Natural killer cell (primary cell): ENCODE measurements around the gene CDKN2B-AS1. TPM values are rescaled to one million over a fixed set of nuclear protein-coding genes. Genes with fewer than 3 reads are reported as not detected.
A peak's percentile ranks its signal among the peaks of the same experiment; 100 is the strongest.

ENCODE experiments used
- ATAC-seq, 3 donors: fragments of 150-1000 bp in 2 of 3; fragments of 200-7000 bp in 1 of 3; cut with Tn5 transposase; 1 replicate in 1 of 3; 2 replicates in 2 of 3; pipeline ENCODE4 v1.10.0; 2021; ENCODE audit warnings: mild to moderate bottlenecking in 2 of 3, moderate library complexity in 2 of 3
- DNase-seq, 2 donors: peaks; one replicate each; pipeline versions ENCODE4 v3.0.0 to v3.0.0-alpha.2; 2013 to 2021; ENCODE audit warnings: mixed read lengths in 1 of 2
- H3K27ac ChIP-seq: one replicate; pipeline ENCODE4 v1.5.1; 2013; ENCODE audit warnings: mild to moderate bottlenecking, low read length
- H3K27me3 ChIP-seq: one replicate; pipeline ENCODE4 v1.6.1; 2013; ENCODE audit warnings: low read length; ENCODE audit not compliant: control insufficient read depth, insufficient read depth
- H3K36me3 ChIP-seq: one replicate; pipeline ENCODE4 v1.6.1; 2013; ENCODE audit warnings: low read length; ENCODE audit not compliant: control insufficient read depth, insufficient read depth
- H3K4me1 ChIP-seq: one replicate; pipeline ENCODE4 v1.6.1; 2013; ENCODE audit warnings: low read length; ENCODE audit not compliant: control insufficient read depth, insufficient read depth
- H3K4me3 ChIP-seq: one replicate; pipeline ENCODE4 v1.5.1; 2013; ENCODE audit warnings: low read length
- H3K9me3 ChIP-seq: one replicate; pipeline ENCODE4 v1.6.1; 2013; ENCODE audit warnings: low read length; ENCODE audit not compliant: control insufficient read depth, insufficient read depth
- H3K27ac Mint-ChIP-seq, 2 donors: one replicate each; pipeline ENCODE4 v1.8.0; 2022; ENCODE audit warnings: mild to moderate bottlenecking in 2 of 2, mixed read lengths in 2 of 2, moderate library complexity in 1 of 2
- H3K27me3 Mint-ChIP-seq, 2 donors: one replicate each; pipeline ENCODE4 v1.8.0; 2022; ENCODE audit warnings: low read depth in 2 of 2, mixed read lengths in 2 of 2
- H3K36me3 Mint-ChIP-seq: one replicate; pipeline ENCODE4 v1.8.0; 2022; ENCODE audit warnings: mixed read lengths
- H3K4me1 Mint-ChIP-seq, 2 donors: one replicate each; pipeline ENCODE4 v1.8.0; 2022; ENCODE audit warnings: mixed read lengths in 2 of 2
- H3K4me3 Mint-ChIP-seq: one replicate; pipeline ENCODE4 v1.8.0; 2022; ENCODE audit warnings: mild to moderate bottlenecking, moderate library complexity, mixed read lengths
- H3K9me3 Mint-ChIP-seq, 2 donors: one replicate each; pipeline ENCODE4 v1.8.0; 2022; ENCODE audit warnings: mixed read lengths in 2 of 2
- CTCF ChIP-seq: fragments of 200-600 bp; IDR thresholded peaks from one replicate; pipeline ENCODE4 v1.8.0; 2022; ENCODE audit warnings: antibody characterized with exemption
- WGBS: methylation state at CpG from one replicate; pipeline ENCODE4 v1.1.7; 2013; ENCODE audit warnings: missing lambda C conversion rate; ENCODE audit not compliant: insufficient coverage; 5-methylcytosine and 5-hydroxymethylcytosine counted together
- intact Hi-C: fragments of 100-400 bp; cut with micrococcal nuclease; formaldehyde crosslinking; loops from one replicate; pipeline ENCODE4 v1.14.2; 2022
- total RNA-seq, 4 donors: library from RNA; stranded (reverse); fragments of 120-200 nt in 1 of 4; gene quantifications; one replicate each; pipeline versions ENCODE4 v1.2.3 to v1.2.4, GENCODE V29; 2013 to 2022

Gene CDKN2B-AS1
- total RNA-seq, 3 donors from 2014 or later (not counting 1 experiment from before 2014, with no cell fraction given), result 2.6 to 4.3 (median 3.1) TPM

GRCh38 chr9:21968331-21969010, 26.1 kb upstream of the CDKN2B-AS1 start:
- DNase-seq, result peak in 1 of 2 donors; percentile 31
- 11% methylated on average over 41 of the region's 41 CpGs for WGBS
- peak overlapping the region in 1 of 2 donors; percentile 40 for H3K27ac Mint-ChIP-seq
- ATAC-seq, result no peak
- Histone ChIP-seq H3K36me3 (no peaks in the 10 kb centered on the region), H3K27me3 (peaks cover 97% of the 10 kb centered on the region), H3K27ac (no peak overlapping the region), H3K4me3 (no peak overlapping the region), H3K9me3 (peaks cover 28% of the 10 kb centered on the region), H3K4me1 (peaks cover 26% of the 10 kb centered on the region)
- H3K27me3 Mint-ChIP-seq, result peaks cover 77 to 97% of the 10 kb centered on the region in 2 donors
- no peak overlapping the region for H3K4me3 Mint-ChIP-seq
- no peak for TF ChIP-seq CTCF
- intact Hi-C loops, result loop anchor here (5.0 kb wide), 1 partner anchor 39 kb away; the partner anchor contains the start of gene CDKN2B
- peaks cover 7% of the 10 kb centered on the region for H3K36me3 Mint-ChIP-seq
- H3K9me3 Mint-ChIP-seq, result peaks cover 0 to 8% of the 10 kb centered on the region in 2 donors
- H3K4me1 Mint-ChIP-seq, result peaks cover 28 to 38% of the 10 kb centered on the region in 2 donors

GRCh38 chr9:21969011-21969940, 25.3 kb upstream of the CDKN2B-AS1 start:
- H3K4me1 ChIP-seq, result peaks cover 30% of the 10 kb centered on the region
- H3K4me3 Mint-ChIP-seq, result no peak overlapping the region
- DNase-seq, result no peak
- H3K36me3 Mint-ChIP-seq, result no peaks in the 10 kb centered on the region
- no peak for TF ChIP-seq CTCF
- peaks cover 0 to 8% of the 10 kb centered on the region in 2 donors for H3K9me3 Mint-ChIP-seq
- peaks cover 80 to 97% of the 10 kb centered on the region in 2 donors for H3K27me3 Mint-ChIP-seq
- 15% methylated on average over 22 of the region's 28 CpGs for WGBS
- H3K27me3 ChIP-seq, result peaks cover 97% of the 10 kb centered on the region
- H3K27ac Mint-ChIP-seq, result peak overlapping the region in 1 of 2 donors; percentile 40
- ATAC-seq, result no peak
- no peak overlapping the region for H3K4me3 ChIP-seq
- H3K4me1 Mint-ChIP-seq, result peaks cover 30 to 42% of the 10 kb centered on the region in 2 donors
- intact Hi-C loops, result loop anchor here (5.0 kb wide), 1 partner anchor 38 kb away; the partner anchor contains the start of gene CDKN2B
- no peaks in the 10 kb centered on the region for H3K36me3 ChIP-seq
- no peak overlapping the region for H3K27ac ChIP-seq
- H3K9me3 ChIP-seq, result peaks cover 28% of the 10 kb centered on the region

DNA sequence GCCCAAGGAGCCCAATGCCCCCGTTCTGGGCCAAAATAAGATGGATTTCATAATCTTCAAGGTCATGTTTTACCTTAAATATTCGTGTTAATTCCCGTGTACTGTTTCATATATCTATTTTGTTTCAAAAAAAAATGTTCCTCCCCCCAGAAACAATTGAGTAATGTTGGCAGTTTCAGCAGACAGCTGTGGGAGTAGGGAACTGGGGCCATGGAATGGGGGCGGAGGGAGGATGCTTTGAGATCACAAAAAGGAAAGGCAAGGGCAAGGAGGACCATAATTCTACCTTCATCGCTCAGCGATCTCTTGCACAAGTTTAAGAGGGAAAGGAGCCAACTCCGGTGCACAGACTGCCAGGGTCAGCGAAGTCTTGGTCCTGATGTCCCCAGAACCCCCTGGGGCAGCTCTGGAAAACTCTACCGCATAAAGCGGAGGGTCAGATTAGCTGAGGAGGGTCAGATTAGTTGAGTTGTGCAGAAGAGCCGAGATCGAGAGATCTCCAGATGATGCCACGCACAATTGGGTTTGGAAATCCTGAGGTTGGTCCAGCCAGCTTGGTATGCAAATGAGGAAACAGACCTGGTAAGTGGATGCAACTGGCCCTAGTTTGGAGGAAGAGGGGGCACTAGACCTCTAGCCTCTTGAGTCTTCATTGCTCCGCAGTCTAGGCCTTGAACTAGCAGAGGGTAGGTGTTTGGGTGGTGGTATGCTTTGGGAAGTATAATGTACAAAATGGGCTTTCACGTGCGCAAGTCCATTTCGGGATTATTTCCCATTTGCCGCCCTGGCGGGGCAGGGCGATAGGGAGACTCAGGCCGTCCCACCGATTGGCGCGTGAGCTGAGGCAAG, 24.4 kb upstream of the CDKN2B-AS1 start:
- DNase-seq (no peak), ATAC-seq (no peak)
- Mint-ChIP-seq H3K36me3 (no peaks in the 10 kb centered on the region), H3K27me3 (peaks cover 85 to 95% of the 10 kb centered on the region in 2 donors), H3K4me1 (peaks cover 31 to 47% of the 10 kb centered on the region in 2 donors), H3K9me3 (peaks cover 0 to 8% of the 10 kb centered on the region in 2 donors), H3K4me3 (no peak overlapping the region), H3K27ac (no peak overlapping the region)
- Histone ChIP-seq H3K36me3 (no peaks in the 10 kb centered on the region), H3K4me3 (no peak overlapping the region), H3K4me1 (peaks cover 32% of the 10 kb centered on the region), H3K27ac (no peak overlapping the region), H3K9me3 (peaks cover 26% of the 10 kb centered on the region), H3K27me3 (peaks cover 95% of the 10 kb centered on the region)
- intact Hi-C loops, result loop anchor here (5.0 to 10.0 kb wide), 2 partner anchors 37 to 85 kb away; partner anchors contain the start of gene CDKN2B
- 28% methylated on average over 22 of the region's 24 CpGs for WGBS
- TF ChIP-seq CTCF, result no peak
